HFFc6 (cell line): ENCODE data around the gene KREMEN1. TPM values are rescaled to one million over a fixed set of nuclear protein-coding genes. Genes with fewer than 3 reads are reported as not detected.

ENCODE experiments used
- DNase-seq: peaks from one replicate; pipeline ENCODE4 v3.0.0-alpha.2; 2018
- H3K27ac Mint-ChIP-seq: 2 replicates; pipeline ENCODE4 v1.8.0; 2020; ENCODE audit warnings: mild to moderate bottlenecking, mixed read lengths
- H3K27me3 Mint-ChIP-seq: 2 replicates; pipeline ENCODE4 v1.8.0; 2021; ENCODE audit warnings: mild to moderate bottlenecking, moderate library complexity, mixed read lengths; ENCODE audit not compliant: insufficient read depth
- H3K36me3 Mint-ChIP-seq: 2 replicates; pipeline ENCODE4 v1.8.0; 2021; ENCODE audit warnings: low read depth, mixed read lengths
- H3K4me1 Mint-ChIP-seq: 2 replicates; pipeline ENCODE4 v1.8.0; 2020; ENCODE audit warnings: low read depth, mixed read lengths
- H3K4me3 Mint-ChIP-seq: 2 replicates; pipeline ENCODE4 v1.8.0; 2020; ENCODE audit warnings: mild to moderate bottlenecking, moderate library complexity, mixed read lengths
- H3K9me3 Mint-ChIP-seq: 2 replicates; pipeline ENCODE4 v1.8.0; 2020; ENCODE audit warnings: mild to moderate bottlenecking, mixed read lengths
- total RNA-seq, 6 experiments: library from RNA; stranded (reverse); fragmentation: NEBNext Ultra II Directional; extraction: Animal tissue kit (Norgen Biotek cat#: 25700); gene quantifications; 2 replicates in 1 of 6; 3 replicates in 5 of 6; pipeline ENCODE4 v1.2.3, GENCODE V29; 2021
- TF ChIP-seq, protein P1 (sequence below): fragments of 200-600 bp; sonication (generic); IDR thresholded peaks from 2 replicates; pipeline ENCODE4 v1.5.0; 2021; ENCODE audit warnings: antibody characterized with exemption, mild to moderate bottlenecking

Gene KREMEN1
- total RNA-seq, 6 experiments from 2014 or later, result 0.50 to 1.1 (median 0.59) TPM

DNA sequence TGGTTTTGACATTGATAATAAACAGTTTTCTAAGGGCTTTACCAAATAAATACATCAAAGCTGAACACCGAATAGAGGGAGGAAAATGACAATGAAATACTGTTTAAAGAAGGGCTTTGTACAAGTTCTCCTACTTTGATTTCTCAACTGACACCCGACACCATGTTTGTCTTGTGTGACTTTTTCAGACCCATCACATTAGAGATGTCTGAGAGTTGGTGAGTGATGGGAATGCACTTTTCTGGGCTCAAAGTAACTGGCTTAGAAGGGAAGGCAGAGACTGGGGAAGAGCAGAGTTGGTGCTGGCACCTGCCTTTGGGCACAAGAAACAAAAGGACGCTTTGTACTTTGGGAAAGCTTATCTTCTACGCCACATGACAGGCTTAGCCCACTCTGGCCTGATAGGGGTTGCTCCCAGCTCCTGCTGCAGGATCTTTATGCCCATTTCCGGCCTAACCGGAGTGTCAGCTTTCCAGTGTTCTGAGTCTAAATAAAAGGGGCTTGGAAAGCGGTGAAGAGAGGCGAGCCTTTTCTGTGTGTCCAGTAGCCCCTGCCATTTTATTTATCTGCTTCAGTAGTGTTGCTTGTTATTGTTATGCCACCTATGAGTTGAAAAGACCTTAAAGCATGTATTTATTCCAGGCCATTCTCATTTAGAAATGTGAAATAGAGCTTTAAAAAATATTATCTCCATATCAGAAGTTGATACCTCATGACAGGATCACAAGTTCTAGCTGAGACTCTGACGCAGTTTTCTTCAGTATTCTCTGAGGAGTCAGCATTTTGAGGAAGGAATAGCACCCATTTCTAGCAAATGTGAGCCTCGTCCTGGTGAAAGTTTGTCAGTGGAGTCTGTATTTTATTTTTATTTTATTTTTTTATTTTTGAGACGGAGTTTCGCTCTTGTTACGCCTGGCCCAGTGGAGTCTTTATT, 24.2 kb downstream of the KREMEN1 start:
- Mint-ChIP-seq H3K4me1 (peaks cover 25% of the 10 kb centered on the region), H3K9me3 (no peaks in the 10 kb centered on the region), H3K4me3 (no peak overlapping the region), H3K27ac (no peak overlapping the region), H3K27me3 (no peaks in the 10 kb centered on the region; the same call in none of the 2 replicates), H3K36me3 (no peaks in the 10 kb centered on the region)
- TF ChIP-seq, protein P1, sequence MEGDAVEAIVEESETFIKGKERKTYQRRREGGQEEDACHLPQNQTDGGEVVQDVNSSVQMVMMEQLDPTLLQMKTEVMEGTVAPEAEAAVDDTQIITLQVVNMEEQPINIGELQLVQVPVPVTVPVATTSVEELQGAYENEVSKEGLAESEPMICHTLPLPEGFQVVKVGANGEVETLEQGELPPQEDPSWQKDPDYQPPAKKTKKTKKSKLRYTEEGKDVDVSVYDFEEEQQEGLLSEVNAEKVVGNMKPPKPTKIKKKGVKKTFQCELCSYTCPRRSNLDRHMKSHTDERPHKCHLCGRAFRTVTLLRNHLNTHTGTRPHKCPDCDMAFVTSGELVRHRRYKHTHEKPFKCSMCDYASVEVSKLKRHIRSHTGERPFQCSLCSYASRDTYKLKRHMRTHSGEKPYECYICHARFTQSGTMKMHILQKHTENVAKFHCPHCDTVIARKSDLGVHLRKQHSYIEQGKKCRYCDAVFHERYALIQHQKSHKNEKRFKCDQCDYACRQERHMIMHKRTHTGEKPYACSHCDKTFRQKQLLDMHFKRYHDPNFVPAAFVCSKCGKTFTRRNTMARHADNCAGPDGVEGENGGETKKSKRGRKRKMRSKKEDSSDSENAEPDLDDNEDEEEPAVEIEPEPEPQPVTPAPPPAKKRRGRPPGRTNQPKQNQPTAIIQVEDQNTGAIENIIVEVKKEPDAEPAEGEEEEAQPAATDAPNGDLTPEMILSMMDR, result no peak
- no peak for DNase-seq

DNA sequence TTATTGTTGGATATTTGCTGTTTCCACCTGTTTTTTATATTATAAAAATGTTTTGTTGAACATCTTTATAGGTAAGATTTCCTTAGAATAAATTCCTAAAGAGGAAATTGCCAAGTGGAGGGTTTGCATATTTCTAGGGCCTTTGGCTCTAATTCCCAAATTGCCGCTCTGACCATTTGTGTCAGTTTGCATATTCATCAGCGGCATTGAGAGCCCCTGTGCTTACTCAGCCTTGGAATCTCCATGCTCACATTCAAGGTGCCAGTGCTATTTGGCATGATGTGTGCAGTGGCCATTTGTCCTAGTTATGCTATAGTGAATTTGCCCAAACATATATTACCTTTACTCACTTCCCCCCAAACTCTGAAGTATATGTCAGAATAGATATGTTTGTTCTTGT, 25.5 kb downstream of the KREMEN1 start:
- TF ChIP-seq, protein P1, result no peak
- Mint-ChIP-seq H3K4me1 (peaks cover 17% of the 10 kb centered on the region), H3K27me3 (peaks cover 6% of the 10 kb centered on the region), H3K4me3 (no peak overlapping the region), H3K27ac (no peak overlapping the region), H3K9me3 (no peaks in the 10 kb centered on the region), H3K36me3 (no peaks in the 10 kb centered on the region)
- no peak for DNase-seq

DNA sequence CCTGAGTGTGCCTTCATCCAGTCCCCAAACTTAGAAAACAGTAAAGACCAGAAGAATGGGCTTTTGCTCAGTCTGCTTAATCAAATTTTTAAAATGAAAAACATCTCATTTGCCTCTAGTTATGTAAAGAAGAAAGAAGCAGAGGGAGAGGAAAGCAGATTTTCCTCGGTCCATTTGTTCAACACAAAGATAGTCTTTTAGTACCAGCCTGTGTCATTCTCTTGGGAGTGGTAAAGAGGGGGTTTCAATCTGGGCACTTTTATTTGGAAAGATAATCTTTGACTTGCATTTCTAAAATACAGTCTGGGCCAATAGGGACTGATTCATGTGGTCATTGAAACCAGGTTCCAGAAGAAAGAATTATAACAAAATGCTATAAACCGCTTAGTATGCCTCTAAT, 29.5 kb downstream of the KREMEN1 start:
- Mint-ChIP-seq H3K4me3 (no peak overlapping the region), H3K27me3 (peaks cover 14% of the 10 kb centered on the region), H3K9me3 (no peaks in the 10 kb centered on the region), H3K27ac (no peak overlapping the region), H3K4me1 (no peaks in the 10 kb centered on the region), H3K36me3 (no peaks in the 10 kb centered on the region)
- DNase-seq, result no peak
- TF ChIP-seq, protein P1, result no peak

DNA sequence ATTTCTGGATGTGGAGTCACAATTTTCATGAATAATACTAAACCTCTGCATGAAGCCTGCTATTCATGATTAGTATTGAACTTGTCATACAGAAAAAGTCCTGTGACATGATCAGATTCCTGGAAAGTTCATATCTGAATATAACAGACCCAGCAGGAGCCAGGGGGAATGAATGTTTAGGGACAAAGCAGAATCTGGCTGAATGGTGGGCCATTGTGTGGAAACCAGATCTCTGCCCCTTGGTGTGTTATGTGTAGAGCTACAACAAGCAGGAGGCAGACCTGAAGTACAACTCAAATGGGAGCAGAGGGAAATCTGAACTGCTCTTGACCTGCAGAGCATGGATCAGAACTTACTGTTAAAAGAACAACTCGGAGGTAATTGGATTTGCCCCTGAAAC, 30.3 kb downstream of the KREMEN1 start:
- Mint-ChIP-seq H3K27ac (no peak overlapping the region), H3K4me1 (peaks cover 5% of the 10 kb centered on the region), H3K27me3 (peaks cover 14% of the 10 kb centered on the region), H3K4me3 (no peak overlapping the region), H3K36me3 (no peaks in the 10 kb centered on the region), H3K9me3 (no peaks in the 10 kb centered on the region)
- TF ChIP-seq, protein P1, result no peak
- DNase-seq, result no peak

DNA sequence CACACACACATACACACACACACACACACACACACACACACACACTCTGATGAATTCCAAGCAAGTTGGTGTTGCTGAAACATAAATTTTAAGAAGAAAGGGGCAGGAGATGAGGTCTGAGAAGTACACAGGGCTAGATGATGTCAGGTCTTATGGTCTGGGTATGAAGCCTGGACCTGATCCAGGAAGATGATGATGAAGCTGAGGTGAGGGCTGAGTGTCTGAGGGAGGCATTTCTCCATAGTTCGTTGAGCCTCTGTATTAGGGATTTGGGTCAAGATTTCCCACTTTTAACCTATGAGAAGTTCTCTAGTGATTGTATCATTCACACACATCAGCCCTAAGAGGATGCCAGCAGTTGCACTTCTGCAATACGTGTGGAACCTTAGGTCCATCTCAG, 32.6 kb downstream of the KREMEN1 start:
- H3K9me3 Mint-ChIP-seq, result no peaks in the 10 kb centered on the region
- H3K27ac Mint-ChIP-seq, result no peak overlapping the region
- peaks cover 20% of the 10 kb centered on the region for H3K27me3 Mint-ChIP-seq
- no peak for DNase-seq
- TF ChIP-seq, protein P1, result no peak
- peaks cover 16% of the 10 kb centered on the region for H3K4me1 Mint-ChIP-seq
- no peak overlapping the region for H3K4me3 Mint-ChIP-seq
- H3K36me3 Mint-ChIP-seq, result no peaks in the 10 kb centered on the region
